Activated naive CD8-positive, alpha-beta T cell (primary cell): ENCODE data around the gene TBC1D5.

Experiments used
- H3K27ac Mint-ChIP-seq: one replicate; pipeline ENCODE4 v1.8.0; 2021; ENCODE audit warnings: mixed read lengths
- H3K27me3 Mint-ChIP-seq: one replicate; pipeline ENCODE4 v1.8.0; 2021; ENCODE audit warnings: mixed read lengths
- H3K36me3 Mint-ChIP-seq: one replicate; pipeline ENCODE4 v1.8.0; 2021; ENCODE audit warnings: mixed read lengths
- H3K4me1 Mint-ChIP-seq: one replicate; pipeline ENCODE4 v1.8.0; 2021; ENCODE audit warnings: low read depth, mixed read lengths
- H3K4me3 Mint-ChIP-seq: one replicate; pipeline ENCODE4 v1.8.0; 2021; ENCODE audit warnings: mild to moderate bottlenecking, mixed read lengths
- H3K9me3 Mint-ChIP-seq: one replicate; pipeline ENCODE4 v1.8.0; 2021; ENCODE audit warnings: low read depth, mixed read lengths

TBC1D5 gene

GRCh38 chr3:17761563-17761962 lies 19.1 kb upstream of the TBC1D5 start:
- H3K27ac Mint-ChIP-seq = no peak overlapping the region
- H3K36me3 Mint-ChIP-seq = no peaks in the 10 kb centered on the region
- H3K4me1 Mint-ChIP-seq = no peaks in the 10 kb centered on the region
- H3K4me3 Mint-ChIP-seq = no peak overlapping the region
- H3K27me3 Mint-ChIP-seq = peaks cover 2% of the 10 kb centered on the region
- no peaks in the 10 kb centered on the region for H3K9me3 Mint-ChIP-seq

- Mint-ChIP-seq H3K4me1 (peaks cover 4% of the 10 kb centered on the region), H3K9me3 (no peaks in the 10 kb centered on the region), H3K36me3 (no peaks in the 10 kb centered on the region), H3K27ac (no peak overlapping the region), H3K4me3 (no peak overlapping the region), H3K27me3 (peaks cover 2% of the 10 kb centered on the region)
These were observed 17.5 kb upstream of the TBC1D5 start for GRCh38 chr3:17759901-17760300.

GRCh38 chr3:17755836-17756235 lies 13.4 kb upstream of the TBC1D5 start:
- H3K36me3 Mint-ChIP-seq = no peaks in the 10 kb centered on the region
- H3K27me3 Mint-ChIP-seq = no peaks in the 10 kb centered on the region
- peaks cover 4% of the 10 kb centered on the region for H3K4me1 Mint-ChIP-seq

GRCh38 chr3:17753632-17753992 lies 11.2 kb upstream of the TBC1D5 start:
- Mint-ChIP-seq H3K27me3 (no peaks in the 10 kb centered on the region), H3K4me3 (no peak overlapping the region), H3K4me1 (peaks cover 16% of the 10 kb centered on the region), H3K27ac (no peak overlapping the region), H3K9me3 (no peaks in the 10 kb centered on the region), H3K36me3 (no peaks in the 10 kb centered on the region)

More at GRCh38 chr3:17755836-17756235, 13.4 kb upstream of the TBC1D5 start:
- Mint-ChIP-seq H3K9me3 (no peaks in the 10 kb centered on the region), H3K4me3 (no peak overlapping the region), H3K27ac (no peak overlapping the region)

- Mint-ChIP-seq H3K4me3 (no peak overlapping the region), H3K27me3 (no peaks in the 10 kb centered on the region), H3K4me1 (peaks cover 16% of the 10 kb centered on the region), H3K36me3 (no peaks in the 10 kb centered on the region), H3K27ac (no peak overlapping the region), H3K9me3 (no peaks in the 10 kb centered on the region)
These were observed 10.6 kb upstream of the TBC1D5 start for GRCh38 chr3:17752876-17753631.

GRCh38 chr3:17752436-17752835 lies 10.0 kb upstream of the TBC1D5 start:
- Mint-ChIP-seq H3K27me3 (no peaks in the 10 kb centered on the region), H3K4me1 (peaks cover 19% of the 10 kb centered on the region), H3K36me3 (no peaks in the 10 kb centered on the region), H3K9me3 (no peaks in the 10 kb centered on the region), H3K27ac (no peak overlapping the region), H3K4me3 (no peak overlapping the region)

GRCh38 chr3:17749705-17750293 lies 7.4 kb upstream of the TBC1D5 start:
- H3K36me3 Mint-ChIP-seq = no peaks in the 10 kb centered on the region
- no peak overlapping the region for H3K27ac Mint-ChIP-seq
- H3K27me3 Mint-ChIP-seq = no peaks in the 10 kb centered on the region
- peaks cover 15% of the 10 kb centered on the region for H3K4me1 Mint-ChIP-seq
- H3K9me3 Mint-ChIP-seq = no peaks in the 10 kb centered on the region
- peak overlapping the region; percentile 73 for H3K4me3 Mint-ChIP-seq

GRCh38 chr3:17749281-17749680 lies 6.8 kb upstream of the TBC1D5 start:
- Mint-ChIP-seq H3K27ac (no peak overlapping the region), H3K4me3 (peak overlapping the region; percentile 73), H3K27me3 (no peaks in the 10 kb centered on the region), H3K36me3 (no peaks in the 10 kb centered on the region), H3K9me3 (no peaks in the 10 kb centered on the region), H3K4me1 (peaks cover 15% of the 10 kb centered on the region)

- Mint-ChIP-seq H3K9me3 (no peaks in the 10 kb centered on the region), H3K27ac (no peak overlapping the region), H3K36me3 (no peaks in the 10 kb centered on the region), H3K27me3 (no peaks in the 10 kb centered on the region), H3K4me3 (no peak overlapping the region), H3K4me1 (peaks cover 23% of the 10 kb centered on the region)
These were observed 5.4 kb upstream of the TBC1D5 start for GRCh38 chr3:17747890-17748247.

- H3K27me3 Mint-ChIP-seq = no peaks in the 10 kb centered on the region
- H3K27ac Mint-ChIP-seq = no peak overlapping the region
- H3K4me1 Mint-ChIP-seq = peaks cover 23% of the 10 kb centered on the region
- H3K9me3 Mint-ChIP-seq = no peaks in the 10 kb centered on the region
- H3K36me3 Mint-ChIP-seq = no peaks in the 10 kb centered on the region
- no peak overlapping the region for H3K4me3 Mint-ChIP-seq
These were observed 4.9 kb upstream of the TBC1D5 start for GRCh38 chr3:17747174-17747889.

GRCh38 chr3:17745894-17746293 lies 3.5 kb upstream of the TBC1D5 start:
- Mint-ChIP-seq H3K36me3 (no peaks in the 10 kb centered on the region), H3K4me3 (no peak overlapping the region), H3K9me3 (no peaks in the 10 kb centered on the region), H3K27me3 (no peaks in the 10 kb centered on the region), H3K4me1 (peaks cover 31% of the 10 kb centered on the region), H3K27ac (no peak overlapping the region)

- Mint-ChIP-seq H3K4me3 (no peak overlapping the region), H3K4me1 (peaks cover 37% of the 10 kb centered on the region), H3K9me3 (no peaks in the 10 kb centered on the region), H3K27ac (no peak overlapping the region), H3K36me3 (no peaks in the 10 kb centered on the region), H3K27me3 (no peaks in the 10 kb centered on the region)
These were observed 2.9 kb upstream of the TBC1D5 start for GRCh38 chr3:17745301-17745700.

GRCh38 chr3:17744693-17745092 lies 2.3 kb upstream of the TBC1D5 start:
- Mint-ChIP-seq H3K27me3 (no peaks in the 10 kb centered on the region), H3K9me3 (no peaks in the 10 kb centered on the region), H3K4me3 (peak overlapping the region; percentile 1), H3K36me3 (no peaks in the 10 kb centered on the region), H3K4me1 (peaks cover 35% of the 10 kb centered on the region), H3K27ac (no peak overlapping the region)

- Mint-ChIP-seq H3K27ac (peak overlapping the region; percentile 84), H3K9me3 (no peaks in the 10 kb centered on the region), H3K4me3 (peak overlapping the region; percentile 92), H3K36me3 (no peaks in the 10 kb centered on the region), H3K27me3 (no peaks in the 10 kb centered on the region), H3K4me1 (peaks cover 34% of the 10 kb centered on the region)
These were observed 1.2 kb upstream of the TBC1D5 start for GRCh38 chr3:17743658-17743995.

GRCh38 chr3:17742880-17743657 lies 638 bp upstream of the TBC1D5 start:
- H3K27ac Mint-ChIP-seq = peak overlapping the region; percentile 84
- no peaks in the 10 kb centered on the region for H3K36me3 Mint-ChIP-seq
- H3K4me1 Mint-ChIP-seq = peaks cover 36% of the 10 kb centered on the region
- no peaks in the 10 kb centered on the region for H3K27me3 Mint-ChIP-seq
- peak overlapping the region; percentile 92 for H3K4me3 Mint-ChIP-seq
- H3K9me3 Mint-ChIP-seq = no peaks in the 10 kb centered on the region
